DND-41 (cell line): ENCODE measurements around the gene ACP2.
"Not testable (repeated sequence)": the region's sequence is repeated elsewhere in the genome, so short reads cannot be mapped to it uniquely, and the experiment has no call there.

ENCODE experiments used
- ATAC-seq: fragments of 200-7000 bp; cut with Tn5 transposase; 3 replicates; pipeline ENCODE4 v1.9.1; 2021; ENCODE audit warnings: low read depth; ENCODE audit not compliant: insufficient read depth
- DNase-seq: peaks from one replicate; pipeline ENCODE4 v3.0.0-alpha.2; 2020
- H2AFZ ChIP-seq: 2 replicates; pipeline ENCODE4 v1.6.0; 2012; ENCODE audit warnings: low read depth, low read length
- H3K27ac ChIP-seq: 2 replicates; pipeline ENCODE4 v1.5.1; 2012; ENCODE audit warnings: low read length, inconsistent platforms
- H3K27me3 ChIP-seq: fragments of 200-600 bp; sonication (generic); 2 replicates; pipeline ENCODE4 v1.6.0; 2012; ENCODE audit warnings: low read length, mild to moderate bottlenecking, inconsistent platforms; ENCODE audit not compliant: insufficient read depth, poor library complexity
- H3K36me3 ChIP-seq: 2 replicates; pipeline ENCODE4 v1.5.1; 2012; ENCODE audit warnings: low read length, inconsistent platforms; ENCODE audit not compliant: insufficient read depth
- H3K4me1 ChIP-seq: 2 replicates; pipeline ENCODE4 v1.5.1; 2012; ENCODE audit warnings: mild to moderate bottlenecking, low read length; ENCODE audit not compliant: insufficient read depth
- H3K4me2 ChIP-seq: 2 replicates; pipeline ENCODE4 v1.6.0; 2012; ENCODE audit warnings: mild to moderate bottlenecking, moderate library complexity, low read length, inconsistent platforms; ENCODE audit not compliant: insufficient read depth
- H3K4me3 ChIP-seq, 2 experiments: fragments of 200-600 bp in 1 of 2; shearing (Covaris generic) in 1 of 2; 2 replicates each; pipeline ENCODE4 v1.5.1; 2012 to 2016; ENCODE audit warnings: inconsistent platforms in 2 of 2, low read length in 2 of 2, mild to moderate bottlenecking in 2 of 2, low read depth in 1 of 2, moderate library complexity in 1 of 2
- H3K79me2 ChIP-seq: 2 replicates; pipeline ENCODE4 v1.6.0; 2012; ENCODE audit warnings: low read length, inconsistent platforms; ENCODE audit not compliant: insufficient read depth
- H3K9ac ChIP-seq: 2 replicates; pipeline ENCODE4 v1.6.0; 2012; ENCODE audit warnings: low read depth, mild to moderate bottlenecking, inconsistent platforms, low read length, moderate library complexity
- H3K9me3 ChIP-seq: 2 replicates; pipeline ENCODE4 v1.5.1; 2012; ENCODE audit warnings: low read length, moderate library complexity, mild to moderate bottlenecking, inconsistent platforms; ENCODE audit not compliant: insufficient read depth, severe bottlenecking
- H4K20me1 ChIP-seq: 2 replicates; pipeline ENCODE4 v1.6.0; 2012; ENCODE audit warnings: low read length; ENCODE audit not compliant: insufficient read depth
- CTCF ChIP-seq: IDR thresholded peaks from 2 replicates; pipeline ENCODE4 v1.5.1; 2012; ENCODE audit warnings: borderline replicate concordance, low read length, moderate library complexity, mild to moderate bottlenecking; ENCODE audit not compliant: poor library complexity, severe bottlenecking; ENCODE audit errors: extremely low read depth
- EZH2 ChIP-seq: IDR thresholded peaks from 3 replicates; pipeline ENCODE4 v1.6.1; 2012; ENCODE audit warnings: borderline replicate concordance, low read depth, mild to moderate bottlenecking, moderate library complexity, low read length, inconsistent platforms; ENCODE audit not compliant: severe bottlenecking

The ACP2 gene

GRCh38 chr11:47192111-47192510 is 56.5 kb downstream of the ACP2 start:
- H3K9ac ChIP-seq = no peak overlapping the region
- H3K4me3 ChIP-seq = no peak overlapping the region
- H3K36me3 ChIP-seq = no peaks in the 10 kb centered on the region
- H3K27ac ChIP-seq = no peak overlapping the region
- H3K27me3 ChIP-seq = peaks cover 13% of the 10 kb centered on the region
- 0 out of 2 replicates have a peak, but pooled peaks cover under 1% of the 10 kb centered on the region for H3K4me1 ChIP-seq
- H3K4me2 ChIP-seq = no peak overlapping the region
- no peaks in the 10 kb centered on the region for H4K20me1 ChIP-seq
- no peaks in the 10 kb centered on the region for H3K9me3 ChIP-seq
- TF ChIP-seq CTCF (no peak), EZH2 (no peak)
- no peaks in the 10 kb centered on the region for H3K79me2 ChIP-seq
- no peak overlapping the region for H2AFZ ChIP-seq
- ATAC-seq (no peak), DNase-seq (no peak)

DNA sequence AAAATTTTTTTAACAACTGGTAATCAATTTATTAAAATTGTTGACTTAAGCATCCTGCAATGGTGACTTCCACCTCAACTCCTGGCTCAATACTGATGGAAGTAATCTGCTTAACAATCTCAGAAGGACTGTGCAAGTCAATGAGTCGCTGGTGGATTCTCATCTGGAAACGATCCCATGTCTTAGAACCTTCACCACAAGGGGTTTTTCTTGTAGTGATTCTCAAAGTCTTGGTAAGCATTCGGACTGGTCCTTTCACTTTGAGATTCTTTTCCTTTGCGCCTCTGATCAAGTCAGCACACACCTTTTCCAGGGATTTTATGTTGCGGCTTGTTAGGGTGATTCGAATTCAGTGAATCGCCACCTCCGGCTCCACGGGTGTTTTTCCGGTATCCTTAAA is 57.5 kb downstream of the ACP2 start:
- H3K4me2 ChIP-seq, H3K9ac ChIP-seq, H3K9me3 ChIP-seq, H3K27ac ChIP-seq, H3K4me3 ChIP-seq, H2AFZ ChIP-seq, DNase-seq, H3K36me3 ChIP-seq, ATAC-seq, H3K4me1 ChIP-seq, H4K20me1 ChIP-seq, H3K79me2 ChIP-seq: not testable (repeated sequence)
- H3K27me3 ChIP-seq = peaks cover 21% of the 10 kb centered on the region
